Thyroid gland (tissue), 4 donors: ENCODE data around the gene OR11G2. TPM values are rescaled to one million over a fixed set of nuclear protein-coding genes. Genes with fewer than 3 reads are reported as not detected.
"Not testable (repeated sequence)": the region's sequence is repeated elsewhere in the genome, so short reads cannot be mapped to it uniquely, and the experiment has no call there.

Experiments used
- DNase-seq, 2 donors: peaks; one replicate each; pipeline ENCODE4 v3.0.0-alpha.2; 2019
- H3K27ac ChIP-seq, 3 donors: fragments of 200-600 bp; sonication (generic); 1 replicate in 2 of 3; 2 replicates in 1 of 3; pipeline ENCODE4 v1.5.1; 2016 to 2019; ENCODE audit warnings: mild to moderate bottlenecking in 1 of 3, moderate library complexity in 1 of 3
- H3K27me3 ChIP-seq: fragments of 200-600 bp; sonication (generic); one replicate; pipeline ENCODE4 v1.5.1; 2019
- H3K36me3 ChIP-seq, 2 donors: fragments of 200-600 bp; sonication (generic); one replicate each; pipeline ENCODE4 v1.5.1; 2016 to 2019
- H3K4me1 ChIP-seq, 2 donors: fragments of 200-600 bp; sonication (generic); one replicate each; pipeline ENCODE4 v1.5.1; 2017 to 2019
- H3K4me3 ChIP-seq, 3 donors: fragments of 200-600 bp; sonication (generic); replicated peaks in 1 of 3; 1 replicate in 2 of 3; 2 replicates in 1 of 3; pipeline ENCODE4 v1.5.1; 2016; ENCODE audit warnings: mild to moderate bottlenecking in 1 of 3
- H3K9me3 ChIP-seq: fragments of 200-600 bp; sonication (generic); one replicate; pipeline ENCODE4 v1.5.1; 2017
- POLR2A ChIP-seq, 2 donors: fragments of 450-650 bp; IDR thresholded peaks; one replicate each; pipeline ENCODE4 v1.6.1; 2017; ENCODE audit warnings: antibody characterized with exemption in 2 of 2, mild to moderate bottlenecking in 2 of 2, moderate library complexity in 1 of 2
- WGBS, 2 donors: methylation state at CpG; one replicate each; pipeline ENCODE4 v1.1.5; 2017; 5-methylcytosine and 5-hydroxymethylcytosine counted together
- intact Hi-C: fragments of 100-400 bp; cut with DNase I; formaldehyde crosslinking; loops from one replicate; pipeline ENCODE4 v1.15.1; 2023
- total RNA-seq, 4 donors: library from RNA; depleted of rRNA; stranded (reverse); fragments of >200 nt; gene quantifications; one replicate each; pipeline ENCODE4 v1.2.3, GENCODE V29; 2016
- TF ChIP-seq, protein P1 (sequence below), 6 experiments: fragments of 200-600 bp in 3 of 6; fragments of 450-650 bp in 3 of 6; sonication (generic) in 3 of 6; IDR thresholded peaks; one replicate each; pipeline ENCODE4 v1.5.1; 2016 to 2019; ENCODE audit warnings: antibody characterized with exemption in 6 of 6, mild to moderate bottlenecking in 2 of 6, inconsistent platforms in 1 of 6, moderate library complexity in 1 of 6

The OR11G2 gene, protein sequence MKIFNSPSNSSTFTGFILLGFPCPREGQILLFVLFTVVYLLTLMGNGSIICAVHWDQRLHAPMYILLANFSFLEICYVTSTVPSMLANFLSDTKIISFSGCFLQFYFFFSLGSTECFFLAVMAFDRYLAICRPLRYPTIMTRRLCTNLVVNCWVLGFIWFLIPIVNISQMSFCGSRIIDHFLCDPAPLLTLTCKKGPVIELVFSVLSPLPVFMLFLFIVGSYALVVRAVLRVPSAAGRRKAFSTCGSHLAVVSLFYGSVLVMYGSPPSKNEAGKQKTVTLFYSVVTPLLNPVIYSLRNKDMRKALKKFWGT
- not detected for total RNA-seq

DNA sequence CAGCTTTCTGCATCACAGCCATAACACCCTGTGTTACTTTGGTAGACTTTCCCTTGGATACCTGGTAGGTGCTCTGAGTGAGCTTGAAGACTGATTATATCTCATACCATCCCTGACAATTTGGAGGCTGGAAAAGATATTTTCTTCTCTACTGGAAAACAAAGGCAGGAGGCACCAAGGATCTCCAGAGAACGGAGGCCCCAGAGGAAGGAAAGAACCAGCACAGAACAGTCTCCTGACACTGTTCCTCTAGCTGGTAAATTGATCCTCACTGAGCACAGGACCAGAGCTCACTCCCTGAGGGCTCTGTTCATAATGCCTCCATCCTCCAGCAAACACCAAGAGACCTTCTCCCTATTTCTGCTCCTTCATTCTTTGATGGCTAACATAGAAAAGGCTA is at the start of gene OR11G2:
Gene OR11G2, plus strand, starts transcription at position 301 of the 400 bp plus-strand sequence. CDS start 6,542 bp downstream, outside the sequence.
- intact Hi-C loops: no loop called here
- no peak within 1 kb of the TSS for H3K27ac ChIP-seq
- WGBS, 2 donors: 38 to 59% methylated on average over 1 of the region's 1 CpG
- no peak within 1 kb of the TSS for H3K4me3 ChIP-seq
- DNase-seq: no peak
- no peaks in the 10 kb centered on the region for H3K27me3 ChIP-seq
- no peaks in the 10 kb centered on the region for H3K36me3 ChIP-seq
- no peaks in the 10 kb centered on the region for H3K4me1 ChIP-seq
- TF ChIP-seq, protein P1, sequence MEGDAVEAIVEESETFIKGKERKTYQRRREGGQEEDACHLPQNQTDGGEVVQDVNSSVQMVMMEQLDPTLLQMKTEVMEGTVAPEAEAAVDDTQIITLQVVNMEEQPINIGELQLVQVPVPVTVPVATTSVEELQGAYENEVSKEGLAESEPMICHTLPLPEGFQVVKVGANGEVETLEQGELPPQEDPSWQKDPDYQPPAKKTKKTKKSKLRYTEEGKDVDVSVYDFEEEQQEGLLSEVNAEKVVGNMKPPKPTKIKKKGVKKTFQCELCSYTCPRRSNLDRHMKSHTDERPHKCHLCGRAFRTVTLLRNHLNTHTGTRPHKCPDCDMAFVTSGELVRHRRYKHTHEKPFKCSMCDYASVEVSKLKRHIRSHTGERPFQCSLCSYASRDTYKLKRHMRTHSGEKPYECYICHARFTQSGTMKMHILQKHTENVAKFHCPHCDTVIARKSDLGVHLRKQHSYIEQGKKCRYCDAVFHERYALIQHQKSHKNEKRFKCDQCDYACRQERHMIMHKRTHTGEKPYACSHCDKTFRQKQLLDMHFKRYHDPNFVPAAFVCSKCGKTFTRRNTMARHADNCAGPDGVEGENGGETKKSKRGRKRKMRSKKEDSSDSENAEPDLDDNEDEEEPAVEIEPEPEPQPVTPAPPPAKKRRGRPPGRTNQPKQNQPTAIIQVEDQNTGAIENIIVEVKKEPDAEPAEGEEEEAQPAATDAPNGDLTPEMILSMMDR (IDR thresholded peaks at IDR 0.05): no peak
- TF ChIP-seq POLR2A (IDR thresholded peaks at IDR 0.05): no peak
- no peaks in the 10 kb centered on the region for H3K9me3 ChIP-seq

DNA sequence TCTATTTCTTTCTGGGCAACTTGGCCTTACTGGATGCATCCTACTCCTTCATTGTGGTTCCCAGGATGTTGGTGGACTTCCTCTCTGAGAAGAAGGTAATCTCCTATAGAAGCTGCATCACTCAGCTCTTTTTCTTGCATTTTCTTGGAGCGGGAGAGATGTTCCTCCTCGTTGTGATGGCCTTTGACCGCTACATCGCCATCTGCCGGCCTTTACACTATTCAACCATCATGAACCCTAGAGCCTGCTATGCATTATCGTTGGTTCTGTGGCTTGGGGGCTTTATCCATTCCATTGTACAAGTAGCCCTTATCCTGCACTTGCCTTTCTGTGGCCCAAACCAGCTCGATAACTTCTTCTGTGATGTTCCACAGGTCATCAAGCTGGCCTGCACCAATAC is 46.8 kb upstream of the OR11G2 start:
- Histone ChIP-seq H3K36me3 (no peaks in the 10 kb centered on the region), H3K27ac (no peak overlapping the region), H3K4me3 (no peak overlapping the region), H3K9me3 (no peaks in the 10 kb centered on the region), H3K27me3 (no peaks in the 10 kb centered on the region), H3K4me1 (no peaks in the 10 kb centered on the region)
- DNase-seq: no peak
- TF ChIP-seq, protein P1 (IDR thresholded peaks at IDR 0.05): no peak
- no peak for TF ChIP-seq POLR2A (IDR thresholded peaks at IDR 0.05)
- WGBS, 2 donors: 26 to 31% methylated on average over 7 of the region's 7 CpGs
- intact Hi-C loops: no loop called here

DNA sequence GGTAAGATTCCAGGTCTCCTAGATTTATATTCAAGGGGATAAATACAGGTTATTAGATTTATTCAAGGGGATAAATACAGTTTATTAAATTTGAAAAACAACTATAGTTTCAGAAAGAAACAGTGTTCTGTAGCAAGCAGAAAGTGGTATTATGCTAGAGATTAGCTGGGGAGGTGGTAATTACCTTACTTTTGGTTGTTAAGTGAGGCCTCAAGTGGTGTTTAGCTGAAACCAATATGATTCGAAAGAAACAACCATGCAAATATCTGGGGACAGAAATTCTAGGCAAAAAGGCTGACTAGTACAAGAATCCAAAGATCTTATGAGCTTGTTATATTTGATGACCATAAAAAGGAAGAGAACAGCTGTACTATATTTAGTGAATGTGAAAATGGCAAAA is 45.9 kb upstream of the OR11G2 start:
- TF ChIP-seq POLR2A (IDR thresholded peaks at IDR 0.05): no peak
- TF ChIP-seq, protein P1 (IDR thresholded peaks at IDR 0.05): no peak
- intact Hi-C loops: no loop called here
- Histone ChIP-seq H3K4me3 (no peak overlapping the region), H3K4me1 (no peaks in the 10 kb centered on the region), H3K27ac (no peak overlapping the region), H3K36me3 (no peaks in the 10 kb centered on the region), H3K27me3 (no peaks in the 10 kb centered on the region), H3K9me3 (no peaks in the 10 kb centered on the region)
- no peak for DNase-seq
- WGBS, 2 donors: 48 to 58% methylated on average over 1 of the region's 1 CpG

DNA sequence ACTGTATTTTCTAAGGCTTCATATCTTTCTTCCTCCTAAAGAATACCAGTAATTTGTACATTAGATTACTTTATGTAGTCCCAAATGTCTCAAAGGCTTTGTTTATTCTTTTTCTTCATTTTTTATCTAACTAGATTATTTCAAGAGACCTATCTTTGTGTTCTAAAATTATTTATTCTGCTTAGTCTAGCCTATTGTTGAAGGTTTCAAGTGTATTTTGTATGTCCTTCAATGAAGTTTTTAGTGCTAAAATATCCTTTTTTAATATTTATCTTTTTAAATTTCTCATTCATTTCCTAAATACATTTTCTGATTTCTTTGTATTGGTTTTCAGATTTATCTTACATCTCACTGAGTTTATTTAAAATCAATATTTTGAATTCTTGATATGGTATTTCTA is 26.2 kb upstream of the OR11G2 start:
- Histone ChIP-seq H3K4me3 (no peak overlapping the region), H3K27ac (no peak overlapping the region), H3K36me3 (no peaks in the 10 kb centered on the region), H3K4me1 (no peaks in the 10 kb centered on the region), H3K9me3 (no peaks in the 10 kb centered on the region), H3K27me3 (no peaks in the 10 kb centered on the region)
- no peak for DNase-seq
- intact Hi-C loops: no loop called here
- TF ChIP-seq, protein P1 (IDR thresholded peaks at IDR 0.05): no peak
- no peak for TF ChIP-seq POLR2A (IDR thresholded peaks at IDR 0.05)

DNA sequence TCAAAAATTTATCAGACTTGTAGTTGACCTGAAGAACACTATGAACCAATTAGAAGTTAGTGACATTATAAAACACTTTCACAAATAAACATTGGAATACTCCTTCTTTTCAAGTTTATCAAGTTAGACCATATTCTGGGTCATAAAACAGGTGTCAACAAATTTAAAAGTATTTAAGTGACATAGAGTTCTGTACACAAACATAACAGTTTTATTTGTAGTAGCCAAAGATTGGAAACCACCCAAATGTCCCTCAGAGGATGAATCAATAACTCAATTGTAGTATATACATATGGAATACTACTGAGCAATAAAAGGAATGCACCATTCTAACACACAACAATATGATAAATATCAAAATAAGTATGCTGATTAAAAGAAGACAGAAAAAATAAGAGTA is 23.6 kb upstream of the OR11G2 start:
- intact Hi-C loops: no loop called here
- DNase-seq: no peak
- H3K4me3 ChIP-seq: no peak overlapping the region
- no peaks in the 10 kb centered on the region for H3K9me3 ChIP-seq
- H3K36me3 ChIP-seq: no peaks in the 10 kb centered on the region
- H3K4me1 ChIP-seq: no peaks in the 10 kb centered on the region
- no peaks in the 10 kb centered on the region for H3K27me3 ChIP-seq
- TF ChIP-seq POLR2A (IDR thresholded peaks at IDR 0.05): no peak
- TF ChIP-seq, protein P1 (IDR thresholded peaks at IDR 0.05): no peak
- no peak overlapping the region for H3K27ac ChIP-seq

DNA sequence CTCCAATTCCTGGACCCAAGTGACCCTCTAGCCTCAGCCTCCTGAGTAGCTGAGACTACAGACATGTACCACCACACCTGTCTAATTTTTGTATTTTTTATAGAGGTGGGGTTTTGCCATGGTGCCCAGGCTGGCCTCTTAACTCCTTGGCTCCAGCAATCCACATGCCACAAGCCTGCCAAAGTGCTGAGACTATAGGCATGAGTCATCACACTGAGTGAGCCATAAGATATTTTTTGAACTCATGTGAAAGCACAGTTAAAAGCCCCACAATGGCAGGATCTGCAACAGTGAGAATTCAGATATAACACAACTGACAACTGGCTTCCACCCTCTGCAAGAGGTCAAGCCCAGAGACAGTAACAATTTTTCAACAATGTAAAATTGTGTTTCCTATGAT is 20.8 kb upstream of the OR11G2 start:
- H3K27ac ChIP-seq, H3K4me3 ChIP-seq, H3K36me3 ChIP-seq, H3K9me3 ChIP-seq, H3K4me1 ChIP-seq, H3K27me3 ChIP-seq, DNase-seq, intact Hi-C loops: not testable (repeated sequence)

DNA sequence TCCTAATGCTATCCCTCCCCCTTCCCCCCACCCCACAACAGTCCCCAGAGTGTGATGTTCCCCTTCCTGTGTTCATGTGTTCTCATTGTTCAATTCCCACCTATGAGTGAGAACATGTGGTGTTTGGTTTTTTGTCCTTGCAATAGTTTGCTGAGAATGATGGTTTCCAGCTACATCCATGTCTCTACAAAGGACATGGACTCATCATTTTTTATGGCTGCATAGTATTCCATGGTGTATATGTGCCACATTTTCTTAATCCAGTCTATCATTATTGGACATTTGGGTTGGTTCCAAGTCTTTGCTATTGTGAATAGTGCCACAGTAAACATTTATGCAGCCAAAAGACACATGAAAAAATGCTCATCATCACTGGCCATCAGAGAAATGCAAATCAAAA is 16.5 kb upstream of the OR11G2 start:
- H3K9me3 ChIP-seq, DNase-seq, H3K4me1 ChIP-seq, H3K36me3 ChIP-seq, H3K27ac ChIP-seq, H3K27me3 ChIP-seq, intact Hi-C loops, H3K4me3 ChIP-seq: not testable (repeated sequence)
